Measurements from ENCODE around the gene ZNF277. TPM values are rescaled to one million over a fixed set of nuclear protein-coding genes. Genes with fewer than 3 reads are reported as not detected.

ZNF277 gene
- polyA plus RNA-seq, 1 donor (not counting 4 experiments of a cell fraction or from before 2014, with no cell fraction given), result 20.2 TPM

DNA sequence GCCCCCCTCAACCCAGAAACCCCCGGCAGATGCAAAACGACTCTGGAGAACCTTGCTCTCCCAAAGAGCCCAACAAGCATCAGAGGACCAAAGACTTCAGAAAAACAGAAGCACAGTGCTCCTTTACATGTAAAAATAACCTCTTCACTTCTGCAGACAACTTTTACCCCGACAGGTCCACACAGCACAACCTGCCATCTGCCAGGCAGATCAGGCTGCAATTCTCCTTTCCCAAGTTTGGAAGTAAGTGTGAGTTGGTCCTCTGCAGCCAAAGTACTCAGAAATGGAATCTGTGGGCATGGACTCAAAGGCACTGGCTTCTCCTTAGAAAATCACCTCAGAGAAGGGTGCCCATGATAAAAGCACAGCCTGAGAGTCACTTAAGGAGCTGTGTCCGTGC, 26.3 kb upstream of the ZNF277 start:
- Histone ChIP-seq H3K4me3 (ENCODE audit: control insufficient read depth in 2 of 3, extremely low read depth in 1 of 3, insufficient read depth in 2 of 3, low read depth in 1 of 3, low read length in 3 of 3) (no peak overlapping the region), H3K27ac (ENCODE audit: control insufficient read depth, insufficient read depth, low read length) (no peak overlapping the region), H3K79me2 (ENCODE audit: control insufficient read depth, insufficient read depth, low read length) (peaks cover 62% of the 10 kb centered on the region), H2AFZ (ENCODE audit: control insufficient read depth, low read length) (no peak overlapping the region), H3K9ac (ENCODE audit: control insufficient read depth, extremely low read depth, insufficient read depth, low read length) (no peak overlapping the region), H4K20me1 (ENCODE audit: control insufficient read depth, extremely low read depth, insufficient read depth, low read length) (no peaks in the 10 kb centered on the region), H3K4me1 (ENCODE audit: control insufficient read depth, extremely low read depth, insufficient read depth, low read length) (no peaks in the 10 kb centered on the region), H3K9me3 (ENCODE audit: control insufficient read depth, low read depth, low read length) (no peaks in the 10 kb centered on the region), H3K36me3 (ENCODE audit: control insufficient read depth in 2 of 2, extremely low read depth in 1 of 2, insufficient read depth in 2 of 2, low read length in 2 of 2) (no peaks in the 10 kb centered on the region), H3K4me2 (ENCODE audit: control insufficient read depth, extremely low read depth, insufficient read depth, low read depth, low read length) (no peak overlapping the region), H3K9me1 (ENCODE audit: control insufficient read depth, extremely low read depth, insufficient read depth, low read length) (no peaks in the 10 kb centered on the region), H3K27me3 (ENCODE audit: control insufficient read depth, extremely low read depth, insufficient read depth, low read length) (no peaks in the 10 kb centered on the region)
- no peak for TF ChIP-seq EZH2 (IDR thresholded peaks at IDR 0.05; ENCODE audit: low read length)
- TF ChIP-seq, protein P1, sequence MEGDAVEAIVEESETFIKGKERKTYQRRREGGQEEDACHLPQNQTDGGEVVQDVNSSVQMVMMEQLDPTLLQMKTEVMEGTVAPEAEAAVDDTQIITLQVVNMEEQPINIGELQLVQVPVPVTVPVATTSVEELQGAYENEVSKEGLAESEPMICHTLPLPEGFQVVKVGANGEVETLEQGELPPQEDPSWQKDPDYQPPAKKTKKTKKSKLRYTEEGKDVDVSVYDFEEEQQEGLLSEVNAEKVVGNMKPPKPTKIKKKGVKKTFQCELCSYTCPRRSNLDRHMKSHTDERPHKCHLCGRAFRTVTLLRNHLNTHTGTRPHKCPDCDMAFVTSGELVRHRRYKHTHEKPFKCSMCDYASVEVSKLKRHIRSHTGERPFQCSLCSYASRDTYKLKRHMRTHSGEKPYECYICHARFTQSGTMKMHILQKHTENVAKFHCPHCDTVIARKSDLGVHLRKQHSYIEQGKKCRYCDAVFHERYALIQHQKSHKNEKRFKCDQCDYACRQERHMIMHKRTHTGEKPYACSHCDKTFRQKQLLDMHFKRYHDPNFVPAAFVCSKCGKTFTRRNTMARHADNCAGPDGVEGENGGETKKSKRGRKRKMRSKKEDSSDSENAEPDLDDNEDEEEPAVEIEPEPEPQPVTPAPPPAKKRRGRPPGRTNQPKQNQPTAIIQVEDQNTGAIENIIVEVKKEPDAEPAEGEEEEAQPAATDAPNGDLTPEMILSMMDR (optimal IDR thresholded peaks at IDR 0.05 in 1 of 3, IDR thresholded peaks at IDR 0.05 in 1 of 3, conservative IDR thresholded peaks at IDR 0.05 in 1 of 3; ENCODE audit: extremely low read depth in 1 of 3, insufficient read depth in 2 of 3, low read length in 3 of 3), result no peak
- no peak for DNase-seq (ENCODE audit: low read depth, low spot score)
- no peak for FAIRE-seq
- dilution Hi-C loops (cut with MboI; ENCODE audit: extremely low pct_ligation_motif_present, low sequenced_read_pairs), result no loop called here

- dilution Hi-C loops (cut with MboI; ENCODE audit: extremely low pct_ligation_motif_present, low sequenced_read_pairs), result no loop called here
- Histone ChIP-seq H3K4me3 (ENCODE audit: control insufficient read depth in 2 of 3, extremely low read depth in 1 of 3, insufficient read depth in 2 of 3, low read depth in 1 of 3, low read length in 3 of 3) (no peak overlapping the region), H3K4me1 (ENCODE audit: control insufficient read depth, extremely low read depth, insufficient read depth, low read length) (peaks cover 11% of the 10 kb centered on the region), H3K4me2 (ENCODE audit: control insufficient read depth, extremely low read depth, insufficient read depth, low read depth, low read length) (no peak overlapping the region), H3K27ac (ENCODE audit: control insufficient read depth, insufficient read depth, low read length) (no peak overlapping the region), H3K79me2 (ENCODE audit: control insufficient read depth, insufficient read depth, low read length) (peaks cover 65% of the 10 kb centered on the region), H3K9me1 (ENCODE audit: control insufficient read depth, extremely low read depth, insufficient read depth, low read length) (no peaks in the 10 kb centered on the region), H3K9me3 (ENCODE audit: control insufficient read depth, low read depth, low read length) (no peaks in the 10 kb centered on the region), H4K20me1 (ENCODE audit: control insufficient read depth, extremely low read depth, insufficient read depth, low read length) (no peaks in the 10 kb centered on the region), H3K36me3 (ENCODE audit: control insufficient read depth in 2 of 2, extremely low read depth in 1 of 2, insufficient read depth in 2 of 2, low read length in 2 of 2) (no peaks in the 10 kb centered on the region), H3K9ac (ENCODE audit: control insufficient read depth, extremely low read depth, insufficient read depth, low read length) (no peak overlapping the region), H3K27me3 (ENCODE audit: control insufficient read depth, extremely low read depth, insufficient read depth, low read length) (no peaks in the 10 kb centered on the region), H2AFZ (ENCODE audit: control insufficient read depth, low read length) (no peak overlapping the region)
- DNase-seq (ENCODE audit: low read depth, low spot score), result no peak
- FAIRE-seq, result no peak
- TF ChIP-seq, protein P1 (optimal IDR thresholded peaks at IDR 0.05 in 1 of 3, IDR thresholded peaks at IDR 0.05 in 1 of 3, conservative IDR thresholded peaks at IDR 0.05 in 1 of 3; ENCODE audit: extremely low read depth in 1 of 3, insufficient read depth in 2 of 3, low read length in 3 of 3), result no peak
- TF ChIP-seq EZH2 (IDR thresholded peaks at IDR 0.05; ENCODE audit: low read length), result no peak
Measured at GRCh38 chr7:112182749-112183148, 23.7 kb upstream of the ZNF277 start.
